ENCODE measurements around the gene BSN.
A peak's percentile ranks its signal among the peaks of the same experiment; 100 is the strongest.
"Not testable (repeated sequence)": the region's sequence is repeated elsewhere in the genome, so short reads cannot be mapped to it uniquely, and the experiment has no call there.

The BSN gene

GRCh38 chr3:49689908-49690624 is 135.8 kb downstream of the BSN start:
- DNase-seq (ENCODE audit: low read depth, low spot score); H3K27me3 ChIP-seq (ENCODE audit: control insufficient read depth, insufficient read depth, low read length); H3K4me1 ChIP-seq (ENCODE audit: control insufficient read depth, insufficient read depth, low read length); H3K9me3 ChIP-seq (ENCODE audit: control insufficient read depth, insufficient read depth, low read length); H3K27ac ChIP-seq (ENCODE audit: low read length); H3K36me3 ChIP-seq (ENCODE audit: control insufficient read depth, insufficient read depth, low read length): not testable (repeated sequence)
- peak overlapping the region; percentile 80 for H3K4me3 ChIP-seq (ENCODE audit: low read length)
- no CpG with 5 or more reads among the region's 16 CpGs for whole genome bisulfite sequencing (ENCODE audit: insufficient coverage, insufficient read length)

DNA sequence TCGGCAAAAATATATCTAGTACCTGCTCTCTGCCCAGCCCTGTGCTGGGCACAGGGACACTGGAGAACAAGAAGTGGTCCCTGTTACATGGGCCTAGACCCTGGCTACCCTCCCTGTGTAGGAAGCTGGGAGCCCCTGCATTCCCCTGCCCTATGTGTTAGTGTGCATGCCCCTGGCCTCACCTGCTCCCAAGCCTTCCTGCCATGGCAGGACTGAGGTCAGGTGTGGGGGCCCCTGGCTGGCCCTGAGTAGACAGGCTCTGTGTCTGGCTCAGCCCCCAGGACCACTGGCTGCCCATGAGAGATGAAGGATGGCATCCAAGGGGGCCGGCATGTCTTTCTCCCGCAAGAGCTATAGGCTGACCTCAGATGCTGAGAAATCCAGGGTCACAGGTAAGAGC is 136.6 kb downstream of the BSN start:
- H3K9me3 ChIP-seq (ENCODE audit: control insufficient read depth, insufficient read depth, low read length); H3K4me3 ChIP-seq (ENCODE audit: low read length); H3K27me3 ChIP-seq (ENCODE audit: control insufficient read depth, insufficient read depth, low read length); H3K4me1 ChIP-seq (ENCODE audit: control insufficient read depth, insufficient read depth, low read length); DNase-seq (ENCODE audit: low read depth, low spot score); H3K36me3 ChIP-seq (ENCODE audit: control insufficient read depth, insufficient read depth, low read length); H3K27ac ChIP-seq (ENCODE audit: low read length): not testable (repeated sequence)
- WGBS (ENCODE audit: insufficient coverage, insufficient read length), result no CpG with 5 or more reads among the region's 3 CpGs

DNA sequence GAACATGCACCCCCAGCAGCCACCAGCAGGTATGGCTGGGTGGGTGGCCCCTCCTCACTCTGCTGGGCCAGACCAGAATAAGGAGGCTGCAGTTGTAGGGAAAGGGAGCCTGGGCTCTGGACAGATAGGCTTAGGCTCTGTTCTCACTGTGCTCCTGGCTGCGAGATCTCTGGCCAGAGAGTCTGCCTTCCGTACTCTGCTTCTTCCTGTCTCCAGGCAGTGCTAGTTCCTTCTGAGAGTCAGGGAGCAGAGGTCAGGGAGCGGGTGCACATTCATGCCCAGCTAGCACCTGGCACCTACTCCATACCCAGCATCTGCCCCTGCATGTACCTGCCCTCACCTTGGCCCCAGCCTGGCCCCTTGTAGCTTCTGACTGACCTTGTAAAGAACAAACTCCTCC is 137.2 kb downstream of the BSN start:
- DNase-seq (ENCODE audit: low read depth, low spot score), result not testable (repeated sequence)
- no CpG with 5 or more reads among the region's 3 CpGs for WGBS (ENCODE audit: insufficient coverage, insufficient read length)

GRCh38 chr3:49694409-49695070 is 140.3 kb downstream of the BSN start:
- not testable (repeated sequence) for H3K4me3 ChIP-seq (ENCODE audit: low read length); H3K27me3 ChIP-seq (ENCODE audit: control insufficient read depth, insufficient read depth, low read length); H3K36me3 ChIP-seq (ENCODE audit: control insufficient read depth, insufficient read depth, low read length); H3K27ac ChIP-seq (ENCODE audit: low read length); H3K9me3 ChIP-seq (ENCODE audit: control insufficient read depth, insufficient read depth, low read length); DNase-seq (ENCODE audit: low read depth, low spot score); H3K4me1 ChIP-seq (ENCODE audit: control insufficient read depth, insufficient read depth, low read length)
- no CpG with 5 or more reads among the region's 6 CpGs for WGBS (ENCODE audit: insufficient coverage, insufficient read length)

More for the DNA sequence above, 137.2 kb downstream of the BSN start:
- H3K4me3 ChIP-seq (ENCODE audit: low read length); H3K9me3 ChIP-seq (ENCODE audit: control insufficient read depth, insufficient read depth, low read length); H3K36me3 ChIP-seq (ENCODE audit: control insufficient read depth, insufficient read depth, low read length); H3K27ac ChIP-seq (ENCODE audit: low read length); H3K4me1 ChIP-seq (ENCODE audit: control insufficient read depth, insufficient read depth, low read length); H3K27me3 ChIP-seq (ENCODE audit: control insufficient read depth, insufficient read depth, low read length): not testable (repeated sequence)

DNA sequence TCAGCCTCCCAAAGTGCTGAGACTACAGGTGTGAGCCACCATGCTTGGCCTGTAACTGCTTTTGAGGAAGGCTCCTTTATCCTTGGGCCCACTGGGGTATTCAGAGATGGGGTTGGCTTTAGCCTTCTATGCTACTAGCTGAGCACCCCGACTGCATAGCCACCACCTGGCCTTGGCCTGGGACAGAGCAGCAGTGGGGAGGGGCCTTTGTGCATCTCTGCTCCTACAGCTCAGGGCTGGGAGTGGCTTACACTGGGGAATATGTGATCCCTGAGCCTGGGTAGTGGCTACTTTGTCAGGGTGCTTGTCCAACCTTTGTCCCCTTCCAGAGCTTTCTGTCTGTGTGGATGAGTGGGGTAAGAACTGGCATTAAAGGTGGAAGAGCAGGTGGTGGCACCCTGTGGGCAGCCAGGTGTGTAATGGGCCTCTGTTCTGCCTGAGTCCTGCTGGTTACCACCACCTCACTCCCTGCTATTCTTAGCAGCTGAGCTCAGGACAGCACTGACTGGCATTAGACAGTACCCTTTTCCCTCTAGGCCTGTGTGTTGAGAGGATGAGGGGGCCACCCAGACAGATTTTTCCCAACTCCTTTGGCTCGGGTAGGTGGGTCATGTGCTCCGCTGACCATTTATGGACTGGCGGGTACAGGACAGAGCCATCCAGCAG is 141.2 kb downstream of the BSN start:
- not testable (repeated sequence) for H3K4me3 ChIP-seq (ENCODE audit: low read length)
- no CpG with 5 or more reads among the region's 4 CpGs for WGBS (ENCODE audit: insufficient coverage, insufficient read length)

DNA sequence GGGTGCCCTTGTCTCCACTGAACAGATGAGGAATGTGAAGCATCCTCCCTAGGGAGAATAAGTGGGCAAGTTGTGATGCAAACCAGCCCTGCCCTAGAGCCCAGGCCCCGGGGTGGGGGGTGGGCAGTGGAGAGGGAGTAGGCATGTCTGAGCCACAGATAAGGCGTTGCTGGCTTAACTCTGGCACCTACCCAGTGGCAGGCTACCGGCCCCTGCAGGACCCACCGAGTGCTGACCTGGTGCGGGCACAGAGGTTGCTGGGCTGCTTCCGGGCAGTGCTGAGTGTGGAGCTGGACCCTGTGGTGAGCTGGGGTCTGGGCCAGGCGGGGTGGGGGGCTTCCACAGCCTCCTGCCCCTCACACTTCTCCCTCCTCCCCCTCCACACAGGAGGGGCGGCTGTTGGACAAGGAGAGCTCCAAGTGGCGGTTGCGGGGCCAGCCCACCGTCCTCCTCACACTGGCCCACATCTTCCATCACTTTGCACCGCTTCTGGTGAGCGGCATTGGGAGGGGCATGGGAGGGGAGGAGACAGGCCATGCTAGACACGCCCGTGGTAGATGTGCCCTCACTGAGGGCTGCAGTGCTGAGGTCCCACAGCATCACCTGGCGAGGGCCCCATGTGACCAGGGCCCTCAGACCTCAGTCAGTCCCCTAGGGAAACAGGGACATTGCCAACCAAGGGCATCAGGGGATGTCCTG is 145.2 kb downstream of the BSN start:
- Histone ChIP-seq H3K4me1 (ENCODE audit: control insufficient read depth, insufficient read depth, low read length) (peaks cover 2% of the 10 kb centered on the region), H3K4me3 (ENCODE audit: low read length) (no peak overlapping the region), H3K36me3 (ENCODE audit: control insufficient read depth, insufficient read depth, low read length) (peaks cover 16% of the 10 kb centered on the region), H3K9me3 (ENCODE audit: control insufficient read depth, insufficient read depth, low read length) (no peaks in the 10 kb centered on the region), H3K27ac (ENCODE audit: low read length) (no peak overlapping the region), H3K27me3 (ENCODE audit: control insufficient read depth, insufficient read depth, low read length) (no peaks in the 10 kb centered on the region)
- no CpG with 5 or more reads among the region's 16 CpGs for WGBS (ENCODE audit: insufficient coverage, insufficient read length)
- no peak for DNase-seq (ENCODE audit: low read depth, low spot score)

More for the DNA sequence above, 141.2 kb downstream of the BSN start:
- not testable (repeated sequence) for H3K27ac ChIP-seq (ENCODE audit: low read length); DNase-seq (ENCODE audit: low read depth, low spot score); H3K9me3 ChIP-seq (ENCODE audit: control insufficient read depth, insufficient read depth, low read length); H3K36me3 ChIP-seq (ENCODE audit: control insufficient read depth, insufficient read depth, low read length); H3K27me3 ChIP-seq (ENCODE audit: control insufficient read depth, insufficient read depth, low read length); H3K4me1 ChIP-seq (ENCODE audit: control insufficient read depth, insufficient read depth, low read length)

GRCh38 chr3:49700014-49700413 is 145.7 kb downstream of the BSN start:
- no CpG with 5 or more reads among the region's 8 CpGs for WGBS (ENCODE audit: insufficient coverage, insufficient read length)
- H3K4me1 ChIP-seq (ENCODE audit: control insufficient read depth, insufficient read depth, low read length), result peaks cover 2% of the 10 kb centered on the region

GRCh38 chr3:49700453-49701128 is 146.3 kb downstream of the BSN start:
- no peak for DNase-seq (ENCODE audit: low read depth, low spot score)
- H3K36me3 ChIP-seq (ENCODE audit: control insufficient read depth, insufficient read depth, low read length), result peaks cover 21% of the 10 kb centered on the region
- no peaks in the 10 kb centered on the region for H3K27me3 ChIP-seq (ENCODE audit: control insufficient read depth, insufficient read depth, low read length)
- no peak overlapping the region for H3K27ac ChIP-seq (ENCODE audit: low read length)
- WGBS (ENCODE audit: insufficient coverage, insufficient read length), result no CpG with 5 or more reads among the region's 13 CpGs
- no peaks in the 10 kb centered on the region for H3K9me3 ChIP-seq (ENCODE audit: control insufficient read depth, insufficient read depth, low read length)
- no peak overlapping the region for H3K4me3 ChIP-seq (ENCODE audit: low read length)
- peaks cover 2% of the 10 kb centered on the region for H3K4me1 ChIP-seq (ENCODE audit: control insufficient read depth, insufficient read depth, low read length)

More at GRCh38 chr3:49700014-49700413, 145.7 kb downstream of the BSN start:
- Histone ChIP-seq H3K27ac (ENCODE audit: low read length) (no peak overlapping the region), H3K9me3 (ENCODE audit: control insufficient read depth, insufficient read depth, low read length) (no peaks in the 10 kb centered on the region), H3K27me3 (ENCODE audit: control insufficient read depth, insufficient read depth, low read length) (no peaks in the 10 kb centered on the region), H3K4me3 (ENCODE audit: low read length) (no peak overlapping the region), H3K36me3 (ENCODE audit: control insufficient read depth, insufficient read depth, low read length) (peaks cover 20% of the 10 kb centered on the region)
- no peak for DNase-seq (ENCODE audit: low read depth, low spot score)

- no peak for DNase-seq (ENCODE audit: low read depth, low spot score)
- Histone ChIP-seq H3K4me3 (ENCODE audit: low read length) (no peak overlapping the region), H3K27me3 (ENCODE audit: control insufficient read depth, insufficient read depth, low read length) (no peaks in the 10 kb centered on the region), H3K4me1 (ENCODE audit: control insufficient read depth, insufficient read depth, low read length) (peaks cover 2% of the 10 kb centered on the region), H3K36me3 (ENCODE audit: control insufficient read depth, insufficient read depth, low read length) (peaks cover 22% of the 10 kb centered on the region), H3K27ac (ENCODE audit: low read length) (no peak overlapping the region), H3K9me3 (ENCODE audit: control insufficient read depth, insufficient read depth, low read length) (no peaks in the 10 kb centered on the region)
- WGBS (ENCODE audit: insufficient coverage, insufficient read length), result no CpG with 5 or more reads among the region's 21 CpGs
Observed at GRCh38 chr3:49701388-49702077, 147.3 kb downstream of the BSN start.
